Upper lobe of left lung (tissue), 6 donors: ENCODE data around the gene CHRDL2. TPM values are rescaled to one million over a fixed set of nuclear protein-coding genes. Genes with fewer than 3 reads are reported as not detected.
A peak's percentile ranks its signal among the peaks of the same experiment; 100 is the strongest.
"Not testable (repeated sequence)": the region's sequence is repeated elsewhere in the genome, so short reads cannot be mapped to it uniquely, and the experiment has no call there.

Experiments used
- ATAC-seq, 2 donors: fragments of 200-7000 bp; cut with Tn5 transposase; one replicate each; pipeline ENCODE4 v1.9.1; 2022; ENCODE audit warnings: mild to moderate bottlenecking in 2 of 2, moderate library complexity in 2 of 2; ENCODE audit not compliant: low FRiP score in 2 of 2
- DNase-seq, 2 donors: peaks; one replicate each; pipeline ENCODE4 v3.0.0-alpha.2; 2019 to 2020
- H3K27ac ChIP-seq, 4 donors: fragments of 200-600 bp; sonication (generic); one replicate each; pipeline ENCODE4 v1.5.1; 2016 to 2019
- H3K27me3 ChIP-seq, 4 donors: fragments of 200-600 bp; sonication (generic); one replicate each; pipeline ENCODE4 v1.5.1; 2017 to 2019
- H3K36me3 ChIP-seq, 4 donors: fragments of 200-600 bp; sonication (generic); one replicate each; pipeline ENCODE4 v1.5.1; 2016 to 2019
- H3K4me1 ChIP-seq, 4 donors: fragments of 200-600 bp; sonication (generic); one replicate each; pipeline ENCODE4 v1.5.1; 2018 to 2019
- H3K4me3 ChIP-seq, 4 donors: fragments of 200-600 bp; sonication (generic); one replicate each; pipeline ENCODE4 v1.5.1; 2017 to 2019; ENCODE audit warnings: mild to moderate bottlenecking in 2 of 4, moderate library complexity in 1 of 4
- H3K9me3 ChIP-seq, 4 donors: fragments of 200-600 bp; sonication (generic); one replicate each; pipeline ENCODE4 v1.5.1; 2018 to 2019
- EP300 ChIP-seq, 4 donors: sonication (generic); formaldehyde crosslinking; IDR thresholded peaks; one replicate each; pipeline ENCODE4 v1.5.1; 2017; ENCODE audit warnings: antibody characterized with exemption in 4 of 4, control low read depth in 2 of 4
- POLR2A ChIP-seq, 4 donors: fragments of 450-650 bp; IDR thresholded peaks; one replicate each; pipeline ENCODE4 v1.5.1; 2016 to 2017; ENCODE audit warnings: antibody characterized with exemption in 4 of 4, mild to moderate bottlenecking in 2 of 4
- POLR2AphosphoS5 ChIP-seq, 2 donors: sonication (generic); formaldehyde crosslinking; IDR thresholded peaks; one replicate each; pipeline ENCODE4 v1.5.1; 2017; ENCODE audit warnings: antibody characterized with exemption in 2 of 2
- WGBS, 2 donors: methylation state at CpG; one replicate each; pipeline ENCODE4 v1.1.5; 2017 to 2018; 5-methylcytosine and 5-hydroxymethylcytosine counted together
- total RNA-seq, 6 donors: library from RNA; depleted of rRNA in 4 of 6; stranded (reverse); fragments of >200 nt in 4 of 6; gene quantifications; one replicate each; pipeline versions ENCODE4 v1.1.0 to v1.2.1, GENCODE V29; 2016 to 2021
- TF ChIP-seq, protein P1 (sequence below), 6 experiments: fragments of 450-650 bp in 4 of 6; fragments of 200-600 bp in 2 of 6; sonication (generic) in 2 of 6; IDR thresholded peaks; one replicate each; pipeline ENCODE4 v1.5.1; 2016 to 2019; ENCODE audit warnings: antibody characterized with exemption in 6 of 6
- donor health status: DM: no; HTN: no; CAD: no; lungs with moderate emphysema.
- donor health status: DM: no; HTN: yes; CAD: no; lungs with severe emphysema.

Gene CHRDL2
- total RNA-seq, 6 donors from 2014 or later: 1.3 to 3.1 (median 1.5) TPM; not detected in 3

DNA sequence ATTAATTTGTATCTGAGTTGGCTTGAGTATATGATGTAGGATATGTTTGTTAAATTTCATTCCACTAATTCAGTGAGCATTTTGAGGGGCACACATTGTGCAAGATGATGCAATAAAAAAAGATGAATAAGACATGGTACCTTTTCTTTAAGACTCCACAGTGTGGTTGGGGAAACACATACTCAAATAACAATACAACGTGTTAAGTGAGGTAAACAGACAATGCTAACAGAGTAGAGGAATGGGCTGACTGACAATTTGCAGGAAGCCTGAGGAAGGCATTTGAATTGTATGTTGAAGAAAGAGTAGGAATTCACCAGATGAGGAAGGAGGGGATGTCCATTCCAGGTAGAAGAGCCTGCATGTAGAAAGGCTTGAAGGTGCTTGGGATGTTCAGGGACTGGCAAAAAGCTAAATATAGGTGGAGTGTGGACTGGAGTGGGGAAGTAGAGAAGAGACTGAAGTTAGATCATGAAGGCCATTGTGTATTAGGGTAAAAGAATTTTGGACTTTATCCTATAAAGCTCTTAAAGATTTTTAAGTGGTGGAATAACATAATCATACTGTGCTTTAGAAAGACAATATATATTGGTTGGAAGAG, 24.3 kb upstream of the CHRDL2 start:
- WGBS, 2 donors: 15 to 33% methylated on average over 1 of the region's 1 CpG
- Histone ChIP-seq H3K27ac (peak overlapping the region in 3 of 4 donors; percentile 11 to 65 (median 18)), H3K36me3 (no peaks in the 10 kb centered on the region), H3K4me3 (no peak overlapping the region), H3K9me3 (no peaks in the 10 kb centered on the region), H3K4me1 (peaks cover 29 to 48% (median 40%) of the 10 kb centered on the region in 4 donors), H3K27me3 (no peaks in the 10 kb centered on the region)
- DNase-seq (no peak), ATAC-seq (no peak)
- TF ChIP-seq POLR2AphosphoS5 (IDR thresholded peaks at IDR 0.05) (no peak), EP300 (IDR thresholded peaks at IDR 0.05) (no peak), POLR2A (IDR thresholded peaks at IDR 0.05) (no peak)
- TF ChIP-seq, protein P1, sequence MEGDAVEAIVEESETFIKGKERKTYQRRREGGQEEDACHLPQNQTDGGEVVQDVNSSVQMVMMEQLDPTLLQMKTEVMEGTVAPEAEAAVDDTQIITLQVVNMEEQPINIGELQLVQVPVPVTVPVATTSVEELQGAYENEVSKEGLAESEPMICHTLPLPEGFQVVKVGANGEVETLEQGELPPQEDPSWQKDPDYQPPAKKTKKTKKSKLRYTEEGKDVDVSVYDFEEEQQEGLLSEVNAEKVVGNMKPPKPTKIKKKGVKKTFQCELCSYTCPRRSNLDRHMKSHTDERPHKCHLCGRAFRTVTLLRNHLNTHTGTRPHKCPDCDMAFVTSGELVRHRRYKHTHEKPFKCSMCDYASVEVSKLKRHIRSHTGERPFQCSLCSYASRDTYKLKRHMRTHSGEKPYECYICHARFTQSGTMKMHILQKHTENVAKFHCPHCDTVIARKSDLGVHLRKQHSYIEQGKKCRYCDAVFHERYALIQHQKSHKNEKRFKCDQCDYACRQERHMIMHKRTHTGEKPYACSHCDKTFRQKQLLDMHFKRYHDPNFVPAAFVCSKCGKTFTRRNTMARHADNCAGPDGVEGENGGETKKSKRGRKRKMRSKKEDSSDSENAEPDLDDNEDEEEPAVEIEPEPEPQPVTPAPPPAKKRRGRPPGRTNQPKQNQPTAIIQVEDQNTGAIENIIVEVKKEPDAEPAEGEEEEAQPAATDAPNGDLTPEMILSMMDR (IDR thresholded peaks at IDR 0.05): no peak

DNA sequence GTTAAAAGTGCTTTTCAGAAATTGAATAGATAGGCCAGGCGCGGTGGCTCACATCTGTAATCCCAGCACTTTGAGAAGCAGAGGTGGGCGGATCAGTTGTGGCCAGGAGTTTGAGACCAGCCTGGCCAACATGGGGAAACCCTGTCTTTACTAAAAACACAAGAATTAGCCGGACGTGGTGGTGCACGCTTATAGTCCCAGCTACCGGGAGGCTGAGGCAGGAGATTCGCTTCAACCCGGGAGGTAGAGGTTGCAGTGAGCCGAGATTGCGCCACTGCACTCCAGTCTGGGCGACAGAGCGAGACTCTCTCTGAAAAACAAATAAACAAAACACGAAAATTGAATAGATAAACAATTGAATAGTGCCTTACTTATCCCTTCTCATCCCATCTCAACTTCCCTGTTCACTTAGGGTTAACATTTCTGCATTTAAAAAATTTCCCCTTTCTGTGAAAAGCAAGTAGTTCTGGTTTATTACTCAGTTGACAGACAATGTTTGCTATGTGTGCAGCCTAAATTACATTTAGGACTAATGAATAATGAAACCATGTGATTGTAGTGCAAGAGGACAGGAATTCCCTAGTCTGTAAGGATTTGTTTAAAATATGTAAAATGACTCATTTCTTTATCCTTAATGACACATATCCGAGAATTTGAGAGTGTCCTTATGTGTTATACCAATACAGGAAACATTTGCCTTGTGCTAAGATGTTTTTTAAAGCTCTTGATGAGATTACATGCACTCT, 23.5 kb upstream of the CHRDL2 start:
- H3K9me3 ChIP-seq: no peaks in the 10 kb centered on the region
- no peaks in the 10 kb centered on the region for H3K27me3 ChIP-seq
- H3K27ac ChIP-seq: peak overlapping the region in 1 of 4 donors; percentile 65
- DNase-seq: no peak
- TF ChIP-seq POLR2AphosphoS5 (IDR thresholded peaks at IDR 0.05) (peak in 1 of 2 donors; percentile 57), POLR2A (IDR thresholded peaks at IDR 0.05) (no peak), EP300 (IDR thresholded peaks at IDR 0.05) (peak in 1 of 4 donors; percentile 44)
- TF ChIP-seq, protein P1 (IDR thresholded peaks at IDR 0.05): no peak
- H3K4me1 ChIP-seq: peaks cover 36 to 53% (median 48%) of the 10 kb centered on the region in 4 donors
- H3K36me3 ChIP-seq: no peaks in the 10 kb centered on the region
- ATAC-seq: peak; percentile 24 to 65
- 73 to 80% methylated on average over 15 of the region's 15 CpGs for WGBS, 2 donors
- no peak overlapping the region for H3K4me3 ChIP-seq

DNA sequence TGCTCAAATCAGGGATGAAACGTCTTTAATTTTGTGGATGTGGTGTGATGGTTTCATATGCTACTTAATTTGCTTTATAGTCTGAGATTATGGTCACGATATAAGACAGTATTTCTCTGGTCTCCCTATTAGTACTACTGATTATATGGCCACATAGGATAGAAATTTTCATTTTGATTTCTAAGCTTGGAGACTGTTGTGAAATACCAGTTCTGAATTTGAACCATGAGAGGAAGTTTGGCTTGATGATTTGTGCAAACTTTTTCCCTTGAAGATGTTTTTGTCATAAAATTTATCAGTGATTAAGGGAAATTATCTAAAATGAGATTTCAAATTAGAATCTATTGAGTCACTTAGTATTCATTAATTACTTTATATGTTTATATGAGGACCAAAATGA, 20.1 kb upstream of the CHRDL2 start:
- no peaks in the 10 kb centered on the region for H3K9me3 ChIP-seq
- H3K27ac ChIP-seq: no peak overlapping the region
- no peaks in the 10 kb centered on the region for H3K27me3 ChIP-seq
- peaks cover 44 to 62% (median 56%) of the 10 kb centered on the region in 4 donors for H3K4me1 ChIP-seq
- 79 to 83% methylated on average over 2 of the region's 2 CpGs for WGBS, 2 donors
- ATAC-seq: no peak
- TF ChIP-seq, protein P1 (IDR thresholded peaks at IDR 0.05): no peak
- TF ChIP-seq POLR2A (IDR thresholded peaks at IDR 0.05) (no peak), POLR2AphosphoS5 (IDR thresholded peaks at IDR 0.05) (no peak), EP300 (IDR thresholded peaks at IDR 0.05) (no peak)
- DNase-seq: no peak
- no peaks in the 10 kb centered on the region for H3K36me3 ChIP-seq
- H3K4me3 ChIP-seq: no peak overlapping the region

DNA sequence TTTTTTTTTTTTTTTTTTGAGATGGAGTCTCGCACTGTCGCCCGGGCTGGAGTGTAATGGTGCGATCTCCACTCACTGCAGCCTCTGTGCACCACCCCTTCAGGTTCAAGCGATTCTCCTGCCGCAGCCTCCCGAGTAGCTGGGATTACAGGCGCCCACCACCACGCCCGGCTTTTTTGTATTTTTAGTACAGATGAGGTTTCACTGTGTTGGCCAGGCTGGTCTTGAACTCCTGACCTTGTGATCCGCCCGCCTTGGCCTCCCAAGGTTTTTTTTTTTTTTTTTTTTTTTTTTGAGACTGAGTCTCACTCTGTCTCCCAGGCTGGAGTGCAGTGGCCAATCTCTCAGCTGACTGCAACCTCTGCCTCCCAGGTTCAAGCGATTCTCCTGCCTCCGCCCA, 19.4 kb upstream of the CHRDL2 start:
- H3K27me3 ChIP-seq, H3K9me3 ChIP-seq, ATAC-seq, H3K27ac ChIP-seq, H3K36me3 ChIP-seq: not testable (repeated sequence)
- WGBS, 2 donors: 98 to 99% methylated on average over 14 of the region's 14 CpGs
- DNase-seq: peak in 1 of 2 donors; percentile 22
- H3K4me3 ChIP-seq: peak overlapping the region in 1 of 4 donors; percentile 84
- peaks cover 41 to 55% (median 50%) of the 10 kb centered on the region in 4 donors for H3K4me1 ChIP-seq

DNA sequence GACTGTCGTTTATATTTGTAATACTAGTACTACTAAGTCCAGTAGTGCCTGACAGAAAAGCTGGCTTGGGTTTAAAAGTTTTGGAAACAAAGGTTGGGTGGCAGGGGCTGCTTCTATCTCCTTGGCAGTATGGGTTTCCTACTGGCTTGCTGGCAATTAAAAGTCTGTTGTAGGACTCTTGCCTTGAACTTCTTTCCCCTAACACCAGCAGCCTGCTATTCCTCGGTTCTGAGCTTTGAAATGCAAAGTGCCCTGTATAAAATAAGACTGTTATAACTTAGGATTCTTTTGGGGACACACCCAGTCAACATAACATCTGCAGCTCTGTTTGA, 18.7 kb upstream of the CHRDL2 start:
- no peak for DNase-seq
- H3K4me3 ChIP-seq: peak overlapping the region; percentile 84 to 93 (median 86)
- no peak for ATAC-seq
- H3K27ac ChIP-seq: peak overlapping the region; percentile 96 to 100 (median 97)
- no peaks in the 10 kb centered on the region for H3K9me3 ChIP-seq
- no peaks in the 10 kb centered on the region for H3K27me3 ChIP-seq
- WGBS, 2 donors: 10 to 17% methylated on average over 2 of the region's 2 CpGs
- H3K4me1 ChIP-seq: peaks cover 34 to 48% (median 43%) of the 10 kb centered on the region in 4 donors
- no peaks in the 10 kb centered on the region for H3K36me3 ChIP-seq
- TF ChIP-seq POLR2A (IDR thresholded peaks at IDR 0.05) (no peak), POLR2AphosphoS5 (IDR thresholded peaks at IDR 0.05) (no peak), EP300 (IDR thresholded peaks at IDR 0.05) (no peak)
- TF ChIP-seq, protein P1 (IDR thresholded peaks at IDR 0.05): no peak
